KBM-7 (cell line): ENCODE data around the gene MAP3K13.
"Not testable (repeated sequence)": the region's sequence is repeated elsewhere in the genome, so short reads cannot be mapped to it uniquely, and the experiment has no call there.

Experiments used
- DNase-seq: peaks from one replicate; pipeline ENCODE4 v3.0.0-alpha.2; 2015
- in situ Hi-C: fragments of 300-500 bp; cut with MboI; formaldehyde crosslinking; loops from 2 replicates; pipeline ENCODE4 v1.14.3; 2020; ENCODE audit warnings: low sequenced_read_pairs, low pct_unique_long_range_greater_than_20kb, mixed read lengths

MAP3K13 gene

DNA sequence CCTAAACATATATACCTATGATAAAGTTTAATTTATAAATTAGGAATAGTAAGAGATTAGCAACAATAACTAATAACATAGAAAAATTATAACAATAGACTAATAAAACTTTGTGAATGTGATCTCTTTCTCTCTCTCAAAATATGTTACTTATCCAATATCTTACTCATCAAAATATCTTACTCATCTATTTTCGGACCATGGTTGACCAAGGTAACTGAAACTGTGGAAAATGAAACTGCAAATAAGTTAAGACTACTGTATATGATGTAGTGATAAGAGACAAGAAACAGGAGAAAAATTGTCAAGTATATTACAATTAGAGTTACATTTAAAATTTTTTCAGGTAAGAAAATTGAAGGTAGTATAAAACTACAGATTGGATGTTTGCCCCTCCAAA, 19.2 kb downstream of the MAP3K13 start:
- no peak for DNase-seq
- in situ Hi-C loops, result no loop called here

DNA sequence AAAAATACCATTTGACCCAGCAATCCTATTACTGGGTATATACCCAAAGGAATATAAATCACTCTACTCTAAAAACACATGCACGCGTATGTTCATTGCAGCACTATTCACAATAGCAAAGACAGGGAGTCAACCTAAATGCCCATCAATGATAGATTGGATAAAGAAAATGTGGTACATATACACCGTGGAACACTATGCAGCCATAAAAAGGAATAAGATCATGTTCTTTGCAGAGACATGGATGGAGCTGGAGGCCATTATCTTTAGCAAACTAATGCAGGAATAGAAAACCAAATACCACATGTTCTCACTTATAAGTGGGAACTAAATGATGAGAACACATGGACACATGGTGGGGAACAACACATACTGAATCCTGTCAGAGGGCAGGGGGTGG, 23.6 kb downstream of the MAP3K13 start:
- in situ Hi-C loops, DNase-seq: not testable (repeated sequence)

- DNase-seq, result peak; percentile 14
- in situ Hi-C loops, result no loop called here
Observed at GRCh38 chr3:185387646-185388045, 24.7 kb downstream of the MAP3K13 start.

DNA sequence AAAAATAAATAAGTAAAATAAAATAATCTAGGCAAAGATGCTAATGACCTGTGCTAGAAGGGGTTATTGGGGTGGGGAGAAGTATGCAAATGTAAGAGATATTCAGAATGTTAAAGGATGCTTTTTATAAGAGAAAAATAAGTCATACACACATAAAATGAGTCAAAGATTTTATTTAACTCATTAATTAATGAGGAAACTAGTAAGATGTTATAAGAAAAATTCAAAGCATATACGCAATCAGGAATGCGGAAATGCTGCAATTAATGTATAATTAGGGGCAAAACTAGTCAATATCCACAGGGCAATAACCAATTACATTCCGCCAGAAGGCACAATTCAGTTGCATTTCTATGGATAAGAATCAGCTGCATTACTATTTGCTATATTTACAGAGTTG, 30.1 kb downstream of the MAP3K13 start:
- in situ Hi-C loops, result no loop called here
- DNase-seq, result no peak

- no peak for DNase-seq
- in situ Hi-C loops, result no loop called here
Observed at GRCh38 chr3:185397676-185398075, 34.7 kb downstream of the MAP3K13 start.

DNA sequence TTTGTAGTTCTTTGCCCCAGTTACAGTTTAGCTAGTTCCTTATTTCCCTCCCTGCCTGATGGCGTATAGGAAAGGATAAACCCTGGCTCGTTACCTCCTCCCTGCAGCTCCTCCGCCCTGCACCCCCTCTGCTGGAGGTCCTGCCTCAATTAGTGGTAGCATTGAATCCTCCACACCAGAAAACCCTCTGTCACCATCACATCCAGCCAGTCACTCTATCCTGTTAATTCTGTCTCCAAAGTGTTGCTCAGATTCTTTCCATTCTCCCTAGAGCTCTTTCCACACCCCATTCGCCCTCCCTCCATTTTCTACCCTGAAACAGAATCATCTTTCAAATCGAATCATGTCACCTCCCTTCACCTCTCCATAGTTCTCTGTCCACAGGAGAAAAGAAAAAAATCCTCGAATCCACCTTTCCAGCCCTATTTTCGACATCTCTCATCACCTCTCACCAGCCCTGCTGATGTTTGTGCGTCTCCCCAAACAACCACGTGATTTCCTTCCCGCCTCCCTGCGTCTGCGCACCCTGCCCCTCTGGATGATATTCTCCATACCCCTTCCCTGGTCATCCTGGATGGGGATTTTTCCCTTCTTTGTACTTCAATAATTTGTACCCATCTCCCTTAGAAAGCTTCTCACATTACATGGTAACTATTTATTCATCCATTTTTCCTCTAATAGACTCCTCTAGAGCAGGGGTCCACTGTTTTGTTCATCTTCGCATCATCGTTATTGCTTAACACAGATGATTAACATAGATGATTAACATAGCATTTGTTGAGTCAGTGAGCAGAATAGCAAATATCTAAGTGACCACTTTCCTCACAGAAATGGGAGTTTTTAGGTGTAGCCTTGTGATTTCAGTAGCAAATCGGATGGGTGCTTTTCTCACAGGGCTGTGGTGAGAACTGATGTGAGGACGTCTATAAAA, 37.1 kb downstream of the MAP3K13 start:
- in situ Hi-C loops, result no loop called here
- DNase-seq, result no peak

- no peak for DNase-seq
- in situ Hi-C loops, result no loop called here
Observed at GRCh38 chr3:185400866-185401265, 37.9 kb downstream of the MAP3K13 start.

DNA sequence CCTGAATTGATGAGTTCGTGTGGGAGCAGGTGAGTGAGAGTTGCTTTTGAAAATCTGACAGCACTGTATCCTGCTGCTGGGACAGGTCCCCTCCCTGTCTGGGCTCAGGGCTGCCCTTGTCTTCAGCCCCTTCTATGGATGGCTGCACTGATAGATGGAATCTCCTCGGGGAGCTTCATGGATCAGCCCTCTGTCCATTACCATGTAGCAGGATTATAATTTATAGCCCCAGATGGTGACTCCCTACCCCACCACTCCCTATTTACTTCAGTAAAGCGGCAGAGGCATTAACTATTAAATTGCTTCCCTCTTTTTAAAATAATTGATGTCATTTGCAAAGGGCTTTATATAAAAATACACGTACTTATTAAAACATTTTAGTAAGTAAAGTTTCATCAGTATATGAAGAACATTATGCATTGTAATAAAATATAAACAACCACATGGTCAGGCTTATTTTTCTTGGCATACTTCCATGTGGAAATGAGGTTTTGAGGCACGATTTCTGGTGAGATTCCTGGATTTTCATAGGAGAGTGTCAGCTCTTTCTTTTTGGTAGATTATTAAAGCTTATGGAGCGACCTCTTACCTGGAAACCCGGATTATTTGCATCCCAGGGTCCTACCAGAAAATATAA, 38.5 kb downstream of the MAP3K13 start:
- in situ Hi-C loops, result no loop called here
- no peak for DNase-seq

DNA sequence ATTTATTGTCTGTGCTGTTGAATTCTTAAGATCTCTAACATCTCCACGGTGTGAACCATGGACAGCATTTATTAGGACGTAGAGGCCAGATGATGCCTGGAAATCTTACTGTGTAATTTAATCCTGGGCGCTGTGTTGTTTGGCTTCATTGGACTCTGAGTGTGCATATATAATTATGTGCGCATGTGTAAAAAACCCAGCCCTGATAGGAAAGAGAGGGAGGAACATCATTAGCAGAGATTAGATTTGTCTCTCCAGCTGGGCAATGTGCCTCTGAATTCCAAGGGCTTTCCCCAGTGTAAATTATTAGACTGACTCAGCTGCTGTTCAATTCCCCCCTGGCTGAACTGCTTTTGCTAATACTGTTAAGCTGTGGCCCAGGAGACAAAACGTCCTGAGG, 39.6 kb downstream of the MAP3K13 start:
- no peak for DNase-seq
- in situ Hi-C loops, result no loop called here

GRCh38 chr3:185403002-185403401, 40.1 kb downstream of the MAP3K13 start:
- in situ Hi-C loops, result no loop called here
- DNase-seq, result no peak

DNA sequence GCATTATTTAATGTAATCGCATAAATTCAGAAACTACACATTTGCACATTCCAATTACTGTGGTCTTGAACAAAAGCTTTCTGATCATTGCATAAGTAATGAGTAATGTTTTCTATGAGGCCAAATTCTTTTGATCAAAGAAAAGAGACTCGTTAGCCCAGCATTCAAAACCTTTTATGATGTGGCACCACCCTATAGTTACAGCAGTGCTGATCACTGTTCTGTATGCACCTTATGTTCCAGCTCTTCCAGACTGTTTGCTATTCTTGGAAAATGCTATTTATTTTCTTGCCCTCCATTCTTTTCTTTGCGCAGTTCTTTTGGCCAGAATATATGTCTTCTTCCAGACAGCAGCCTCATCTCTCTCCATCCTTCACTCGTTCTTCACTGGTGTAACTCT, 42.3 kb downstream of the MAP3K13 start:
- DNase-seq, result no peak
- in situ Hi-C loops, result no loop called here

DNA sequence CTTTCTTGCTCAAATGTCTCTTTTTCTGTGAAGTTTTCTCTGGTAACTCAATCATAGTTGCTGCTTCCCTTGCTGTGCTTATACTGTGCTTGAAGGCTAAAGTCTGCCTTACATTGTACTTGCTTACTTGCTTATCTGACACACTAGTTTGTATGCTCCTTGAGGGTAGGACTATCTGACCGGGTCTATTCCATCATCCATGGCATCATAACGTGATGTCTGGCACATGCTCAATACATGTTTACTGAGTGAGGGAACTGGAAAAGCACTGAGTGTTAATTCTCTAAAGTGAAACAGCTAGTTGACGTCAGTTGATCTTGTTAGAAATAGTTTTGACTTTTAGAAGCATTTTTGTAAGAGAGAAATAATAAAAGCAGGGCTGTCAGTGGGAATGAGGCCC, 42.7 kb downstream of the MAP3K13 start:
- no peak for DNase-seq
- in situ Hi-C loops, result no loop called here

DNA sequence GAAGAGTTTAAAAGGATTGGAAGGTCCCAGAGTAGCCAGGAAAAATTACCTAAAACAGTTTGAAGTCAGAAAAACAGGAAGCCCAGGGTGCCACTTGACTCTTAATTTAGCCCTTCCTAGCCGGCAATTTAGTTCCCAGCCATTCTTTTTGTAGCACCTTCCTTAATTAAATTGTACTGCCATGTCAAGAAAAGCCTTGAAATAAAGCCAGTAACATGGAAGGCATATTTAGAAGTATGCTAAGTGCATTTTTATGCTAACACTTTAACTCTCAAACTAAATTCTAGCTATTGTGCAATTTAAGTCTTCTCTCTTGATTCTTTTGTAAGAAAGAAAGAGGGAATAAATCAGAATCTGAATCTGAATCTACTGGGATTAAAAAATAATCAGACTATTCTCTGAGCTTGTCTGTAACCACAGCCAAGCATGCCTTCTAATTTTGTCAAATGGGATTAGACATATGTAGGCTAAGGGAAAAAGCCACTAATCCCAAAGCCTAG, 43.2 kb downstream of the MAP3K13 start:
- in situ Hi-C loops, result no loop called here
- no peak for DNase-seq

GRCh38 chr3:185409957-185410356, 47.0 kb downstream of the MAP3K13 start:
- no peak for DNase-seq
- in situ Hi-C loops, result no loop called here

DNA sequence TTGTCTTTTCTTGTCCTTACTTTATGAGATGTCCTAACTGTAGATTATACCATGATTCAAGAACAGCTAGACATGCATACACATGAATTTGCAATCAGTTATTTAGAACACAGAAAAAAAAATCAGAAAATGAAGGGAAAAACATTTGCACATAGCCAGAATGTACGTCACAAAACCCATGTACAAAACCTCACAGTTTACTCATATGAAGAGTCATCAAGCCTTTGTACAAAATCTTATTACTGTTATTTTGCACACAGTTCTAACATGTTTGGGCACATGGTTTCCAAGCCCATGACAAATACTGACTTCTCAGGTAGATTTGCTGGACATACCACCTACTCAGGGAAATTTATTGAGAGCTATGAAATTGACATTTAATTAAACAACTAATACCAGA, 48.2 kb downstream of the MAP3K13 start:
- in situ Hi-C loops, result no loop called here
- no peak for DNase-seq

DNA sequence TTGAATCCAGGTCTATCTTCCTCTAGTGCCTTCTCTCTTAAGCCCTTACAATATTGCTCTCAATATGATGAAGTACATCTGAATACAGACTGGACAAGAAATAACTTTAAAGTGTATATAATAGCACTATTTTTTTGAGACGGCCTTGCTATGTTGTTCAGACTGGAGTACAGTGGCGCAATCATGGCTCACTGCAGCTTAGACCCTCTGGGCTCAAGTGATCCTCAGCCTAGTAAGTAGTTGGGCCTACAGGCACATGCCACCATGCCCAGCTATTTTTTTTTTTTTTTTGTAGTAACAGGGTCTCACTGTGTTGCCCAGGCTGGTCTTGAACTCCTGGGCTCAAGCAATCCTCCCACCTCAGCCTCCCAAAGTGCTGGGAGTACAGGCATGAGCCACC, 53.6 kb downstream of the MAP3K13 start:
- DNase-seq, result no peak
- in situ Hi-C loops, result no loop called here

GRCh38 chr3:185418561-185418977, 55.6 kb downstream of the MAP3K13 start:
- DNase-seq, in situ Hi-C loops: not testable (repeated sequence)

DNA sequence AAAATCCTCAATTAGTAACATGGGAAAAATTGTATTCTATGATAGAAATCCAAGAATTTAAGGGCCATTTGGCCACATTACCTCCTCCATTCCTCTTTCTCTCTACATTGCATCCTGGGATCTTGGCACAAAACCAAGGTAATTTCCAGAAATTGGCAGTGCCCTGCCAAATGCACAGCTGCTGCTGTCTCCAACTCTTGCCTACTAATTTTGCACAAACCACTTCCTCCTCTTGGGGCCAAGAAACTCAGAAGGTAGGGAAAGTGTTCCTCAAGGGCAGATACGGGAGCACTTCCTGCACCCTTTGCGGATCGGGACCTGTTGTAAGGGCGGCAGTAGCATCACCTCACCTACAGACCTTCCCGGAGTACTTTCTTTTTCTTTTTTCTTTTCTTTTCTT, 57.8 kb downstream of the MAP3K13 start:
- in situ Hi-C loops, result no loop called here
- peak; percentile 16 for DNase-seq

GRCh38 chr3:185421577-185422232, 58.8 kb downstream of the MAP3K13 start:
- in situ Hi-C loops, result no loop called here
- DNase-seq, result no peak

GRCh38 chr3:185422677-185423076, 59.7 kb downstream of the MAP3K13 start:
- DNase-seq, result no peak
- in situ Hi-C loops, result no loop called here
